Activated CD4-positive, alpha-beta T cell treated with anti-CD3 and anti-CD28 coated beads for 1 hour (primary cell): ENCODE results near the gene CLDN9.

Source experiments
- DNase-seq: peaks from one replicate; pipeline ENCODE4 v3.0.0-alpha.2; 2020

CLDN9 gene

GRCh38 chr16:2974319-2975056 lies 38.2 kb upstream of the CLDN9 start:
- no peak for DNase-seq

- no peak for DNase-seq
Observed at GRCh38 chr16:2975161-2975795, 37.4 kb upstream of the CLDN9 start.

- no peak for DNase-seq
Observed at GRCh38 chr16:2976201-2976600, 36.5 kb upstream of the CLDN9 start.

GRCh38 chr16:2976673-2977072 lies 36.0 kb upstream of the CLDN9 start:
- no peak for DNase-seq

- DNase-seq: no peak
Observed at GRCh38 chr16:2977440-2977839, 35.3 kb upstream of the CLDN9 start.

- DNase-seq: no peak
Observed at GRCh38 chr16:2979669-2980226, 33.0 kb upstream of the CLDN9 start.

- peak; percentile 92 for DNase-seq
Observed at GRCh38 chr16:2980227-2981176, 32.2 kb upstream of the CLDN9 start, which contains the start of gene PKMYT1. TSS of gene PKMYT1 (minus strand) at chr16:2980446. CDS start at chr16:2979657, 789 bp downstream.

GRCh38 chr16:2981177-2981898 lies 31.4 kb upstream of the CLDN9 start:
- DNase-seq: no peak

- no peak for DNase-seq
Observed at GRCh38 chr16:2981899-2982250, 30.8 kb upstream of the CLDN9 start.

GRCh38 chr16:2982402-2982801 lies 30.3 kb upstream of the CLDN9 start:
- DNase-seq: no peak

- DNase-seq: peak; percentile 48
Observed at GRCh38 chr16:2983706-2984136, 29.0 kb upstream of the CLDN9 start.

- DNase-seq: no peak
Observed at GRCh38 chr16:2985462-2985861, 27.3 kb upstream of the CLDN9 start.

GRCh38 chr16:2985893-2986355 lies 26.8 kb upstream of the CLDN9 start:
- no peak for DNase-seq

- DNase-seq: no peak
Observed at GRCh38 chr16:2986623-2987188, 26.0 kb upstream of the CLDN9 start.

- no peak for DNase-seq
Observed at GRCh38 chr16:2987286-2987685, 25.4 kb upstream of the CLDN9 start.

- no peak for DNase-seq
Observed at GRCh38 chr16:2987833-2988232, 24.9 kb upstream of the CLDN9 start.

- no peak for DNase-seq
Observed at GRCh38 chr16:2988590-2989099, 24.1 kb upstream of the CLDN9 start.

GRCh38 chr16:2990891-2991290 lies 21.8 kb upstream of the CLDN9 start:
- DNase-seq: no peak

- DNase-seq: no peak
Observed at GRCh38 chr16:2991566-2992261, 21.0 kb upstream of the CLDN9 start.

GRCh38 chr16:2992383-2993081 lies 20.2 kb upstream of the CLDN9 start:
- DNase-seq: no peak
